GM13977 (cell line): Measurements from ENCODE around the gene TRIM33.
"Not testable (repeated sequence)": the region's sequence is repeated elsewhere in the genome, so short reads cannot be mapped to it uniquely, and the experiment has no call there.

Experiments used
- DNase-seq: peaks from one replicate; pipeline ENCODE4 v3.0.0; 2012; ENCODE audit warnings: low spot score
- in situ Hi-C: fragments of 300-500 bp; cut with MboI; formaldehyde crosslinking; loops from one replicate; pipeline ENCODE4 v1.12.0; 2022; ENCODE audit warnings: low sequenced_read_pairs, low pct_unique_long_range_greater_than_20kb, mixed read lengths, inconsistent platforms; ENCODE audit not compliant: unreplicated experiment
- TF ChIP-seq, protein P1 (sequence below): IDR thresholded peaks from 2 replicates; pipeline ENCODE4 v1.5.1; 2012; ENCODE audit warnings: mild to moderate bottlenecking, control low read depth; ENCODE audit not compliant: insufficient read depth; ENCODE audit errors: extremely low read depth, missing control alignments

TRIM33 gene

GRCh38 chr1:114436799-114437198, 74.2 kb downstream of the TRIM33 start:
- in situ Hi-C loops, result no loop called here
- DNase-seq, result no peak
- TF ChIP-seq, protein P1, sequence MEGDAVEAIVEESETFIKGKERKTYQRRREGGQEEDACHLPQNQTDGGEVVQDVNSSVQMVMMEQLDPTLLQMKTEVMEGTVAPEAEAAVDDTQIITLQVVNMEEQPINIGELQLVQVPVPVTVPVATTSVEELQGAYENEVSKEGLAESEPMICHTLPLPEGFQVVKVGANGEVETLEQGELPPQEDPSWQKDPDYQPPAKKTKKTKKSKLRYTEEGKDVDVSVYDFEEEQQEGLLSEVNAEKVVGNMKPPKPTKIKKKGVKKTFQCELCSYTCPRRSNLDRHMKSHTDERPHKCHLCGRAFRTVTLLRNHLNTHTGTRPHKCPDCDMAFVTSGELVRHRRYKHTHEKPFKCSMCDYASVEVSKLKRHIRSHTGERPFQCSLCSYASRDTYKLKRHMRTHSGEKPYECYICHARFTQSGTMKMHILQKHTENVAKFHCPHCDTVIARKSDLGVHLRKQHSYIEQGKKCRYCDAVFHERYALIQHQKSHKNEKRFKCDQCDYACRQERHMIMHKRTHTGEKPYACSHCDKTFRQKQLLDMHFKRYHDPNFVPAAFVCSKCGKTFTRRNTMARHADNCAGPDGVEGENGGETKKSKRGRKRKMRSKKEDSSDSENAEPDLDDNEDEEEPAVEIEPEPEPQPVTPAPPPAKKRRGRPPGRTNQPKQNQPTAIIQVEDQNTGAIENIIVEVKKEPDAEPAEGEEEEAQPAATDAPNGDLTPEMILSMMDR, result no peak

GRCh38 chr1:114435088-114435715, 75.8 kb downstream of the TRIM33 start:
- in situ Hi-C loops, result no loop called here
- DNase-seq, result no peak

GRCh38 chr1:114431026-114431425, 80.0 kb downstream of the TRIM33 start:
- DNase-seq, result no peak
- TF ChIP-seq, protein P1, result no peak
- in situ Hi-C loops, result no loop called here

More at GRCh38 chr1:114435088-114435715, 75.8 kb downstream of the TRIM33 start:
- TF ChIP-seq, protein P1, result no peak

DNA sequence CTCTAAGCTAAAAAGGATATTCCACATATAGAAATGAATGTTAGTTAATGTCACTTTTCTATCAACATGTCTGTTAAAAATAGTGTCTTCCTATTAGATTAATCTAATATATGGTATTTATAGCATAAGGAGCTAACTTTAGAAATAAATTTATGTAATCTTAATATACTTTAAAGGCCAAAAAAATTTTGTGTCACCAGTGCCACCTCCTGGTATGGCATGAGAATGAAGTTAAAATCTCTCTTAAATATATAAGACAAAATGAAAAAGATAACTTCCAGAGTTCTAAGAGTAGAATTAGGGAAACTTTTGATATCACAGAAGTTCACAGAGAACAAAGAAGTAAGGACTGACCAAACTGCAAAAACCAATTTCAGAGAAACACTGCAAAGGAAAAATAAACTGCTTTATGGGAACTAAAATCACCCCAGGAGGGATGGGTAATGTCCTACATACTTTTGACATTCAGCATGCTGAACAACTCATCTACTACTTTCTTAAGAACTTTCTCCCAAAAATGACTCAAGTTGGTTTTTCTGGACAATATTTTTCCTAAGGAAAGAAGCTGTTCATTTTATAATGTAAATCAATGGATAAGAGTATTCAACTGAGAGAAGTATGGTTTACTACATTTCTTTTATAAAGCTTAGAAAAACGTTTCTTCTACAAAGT, 82.8 kb downstream of the TRIM33 start:
- TF ChIP-seq, protein P1, result peak; percentile 34
- in situ Hi-C loops, result no loop called here
- no peak for DNase-seq

DNA sequence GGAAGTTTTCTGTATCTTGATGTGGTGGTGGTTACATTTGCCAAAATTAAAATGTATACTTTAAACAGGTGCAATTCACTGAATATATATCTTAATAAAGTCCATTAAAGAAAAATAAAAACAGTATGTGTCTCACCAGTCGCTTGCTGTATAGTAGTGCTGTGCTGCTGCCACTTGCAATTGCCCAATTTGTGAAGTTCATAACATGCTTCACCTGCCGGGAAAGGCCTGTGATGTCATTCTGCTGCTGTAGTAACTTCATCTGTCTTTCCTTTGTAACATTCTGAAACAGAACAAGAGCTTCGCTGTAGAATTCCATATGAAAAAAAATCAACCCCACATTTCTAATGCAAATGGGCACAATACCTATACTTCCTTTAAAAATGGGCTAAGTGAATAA, 83.4 kb downstream of the TRIM33 start:
- DNase-seq, result no peak
- TF ChIP-seq, protein P1, result no peak
- in situ Hi-C loops, result no loop called here

GRCh38 chr1:114423455-114423854, 87.5 kb downstream of the TRIM33 start:
- DNase-seq, result no peak
- TF ChIP-seq, protein P1, result no peak
- in situ Hi-C loops, result no loop called here

- DNase-seq, in situ Hi-C loops: not testable (repeated sequence)
Measured at GRCh38 chr1:114418948-114419347, 92.1 kb downstream of the TRIM33 start.
